SJCRH30 (cell line): ENCODE results near the gene CORO2B. TPM values are rescaled to one million over a fixed set of nuclear protein-coding genes. Genes with fewer than 3 reads are reported as not detected.

Experiments used
- DNase-seq, 2 experiments: peaks; one replicate each; pipeline ENCODE4 v3.0.0-alpha.2; 2015 to 2020
- H3K27ac ChIP-seq: fragments of 250-450 bp; sonication (Bioruptor Pico); 2 replicates; pipeline ENCODE4 v1.5.1; 2020; ENCODE audit warnings: mild to moderate bottlenecking, moderate library complexity
- H3K27me3 ChIP-seq: fragments of 250-450 bp; sonication (Bioruptor Pico); 2 replicates; pipeline ENCODE4 v1.5.1; 2020; ENCODE audit warnings: mild to moderate bottlenecking, moderate library complexity
- H3K36me3 ChIP-seq: fragments of 250-450 bp; sonication (Bioruptor Pico); 2 replicates; pipeline ENCODE4 v1.5.1; 2020; ENCODE audit warnings: mild to moderate bottlenecking, moderate library complexity
- H3K4me1 ChIP-seq: fragments of 250-450 bp; sonication (Bioruptor Pico); 2 replicates; pipeline ENCODE4 v1.5.1; 2020; ENCODE audit warnings: mild to moderate bottlenecking, moderate library complexity
- H3K4me3 ChIP-seq: fragments of 250-450 bp; sonication (Bioruptor Pico); 2 replicates; pipeline ENCODE4 v1.5.1; 2020; ENCODE audit warnings: mild to moderate bottlenecking, moderate library complexity
- H3K9me3 ChIP-seq: fragments of 250-450 bp; sonication (Bioruptor Pico); replicated peaks from 2 replicates; pipeline ENCODE4 v1.5.1; 2020; ENCODE audit warnings: mild to moderate bottlenecking, moderate library complexity
- total RNA-seq: library from RNA; depleted of rRNA; stranded (reverse); fragments of >200 nt; shearing (Covaris generic); gene quantifications from 2 replicates; pipeline ENCODE4 v1.2.3, GENCODE V29; 2014

Gene CORO2B
- total RNA-seq, 1 experiment from 2014 or later = not detected

DNA sequence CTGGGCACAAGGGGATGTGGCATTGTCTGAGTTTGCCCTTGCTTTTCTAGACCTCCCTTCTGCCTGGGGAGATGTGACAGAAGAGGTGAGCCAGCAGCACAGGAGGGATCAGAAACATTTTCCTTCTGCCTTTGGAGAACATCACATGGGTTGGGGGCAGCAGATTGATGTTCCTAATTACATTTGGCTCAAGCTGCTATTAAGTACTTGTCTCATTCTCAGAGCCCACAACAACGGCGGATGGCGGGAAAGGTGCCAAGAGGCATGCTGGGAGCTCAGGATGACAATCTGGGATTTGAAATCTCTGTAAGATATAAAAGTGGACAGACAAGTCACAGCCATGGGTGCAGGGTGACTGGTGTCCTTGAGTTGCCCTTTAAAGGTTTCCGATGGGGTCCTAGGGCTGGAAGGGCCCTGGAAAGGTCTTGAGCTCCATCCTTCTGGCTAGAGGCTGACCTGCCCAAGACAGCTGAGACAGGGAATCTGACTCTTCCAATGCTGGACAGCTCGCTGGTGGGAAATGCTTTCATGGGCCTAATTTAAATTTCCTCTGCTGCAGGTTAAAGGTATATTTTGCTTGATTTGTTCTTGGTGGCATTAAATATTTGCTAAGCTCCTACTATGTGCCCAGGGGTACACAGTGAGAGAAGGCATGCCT is 2.4 kb upstream of the CORO2B start:
- Histone ChIP-seq H3K9me3 (no peaks in the 10 kb centered on the region), H3K27ac (no peak overlapping the region), H3K36me3 (no peaks in the 10 kb centered on the region), H3K27me3 (peaks cover 27% of the 10 kb centered on the region), H3K4me3 (no peak overlapping the region), H3K4me1 (no peaks in the 10 kb centered on the region)
- DNase-seq = no peak

DNA sequence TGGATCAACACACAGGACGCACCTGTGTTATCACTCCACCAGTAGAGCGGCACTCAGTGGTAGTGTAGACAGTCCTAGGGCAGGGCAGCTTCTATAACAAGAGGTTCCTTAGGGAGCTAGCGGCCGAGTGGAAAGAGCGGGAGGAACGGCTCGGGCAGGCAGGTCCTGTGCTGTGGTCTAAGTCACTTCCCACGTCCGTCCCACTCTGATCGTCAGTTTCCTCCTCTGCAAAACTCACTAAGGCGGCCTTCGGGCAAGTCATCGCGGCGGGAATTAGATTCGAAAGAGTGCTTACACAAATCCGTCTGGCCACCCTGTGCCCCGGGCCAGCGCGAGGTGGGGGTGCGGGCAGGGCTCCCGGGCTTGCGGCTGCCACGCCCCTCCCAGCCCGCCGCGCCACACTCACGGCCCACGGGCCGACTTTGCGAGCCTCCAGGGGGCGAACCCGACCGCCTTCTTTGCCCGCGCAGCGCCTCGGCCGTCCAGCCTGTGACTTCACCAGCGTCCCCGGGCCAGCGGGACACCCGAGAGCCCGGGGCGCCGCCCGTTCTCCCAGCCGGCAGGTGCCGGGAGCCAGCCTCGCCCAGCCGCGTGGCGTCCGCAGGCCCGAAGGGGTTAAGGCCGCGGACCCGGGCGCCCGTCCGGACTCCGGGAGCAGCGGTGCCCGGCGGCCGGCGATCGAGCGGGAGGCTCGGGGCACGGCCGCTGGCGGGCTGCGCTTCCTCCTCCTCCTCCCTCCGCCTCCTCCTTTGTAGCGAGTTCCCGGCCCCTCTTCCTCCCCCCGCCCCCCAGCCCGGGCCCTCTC is 416 bp upstream of the CORO2B start:
- Histone ChIP-seq H3K4me1 (no peaks in the 10 kb centered on the region), H3K4me3 (peak overlapping the region; percentile 30), H3K9me3 (no peaks in the 10 kb centered on the region), H3K27me3 (peaks cover 24% of the 10 kb centered on the region), H3K36me3 (no peaks in the 10 kb centered on the region), H3K27ac (no peak overlapping the region)
- DNase-seq = no peak

GRCh38 chr15:68580026-68580882 is 1.5 kb downstream of the CORO2B start:
- no peak overlapping the region for H3K4me3 ChIP-seq
- H3K27ac ChIP-seq = no peak overlapping the region
- no peaks in the 10 kb centered on the region for H3K9me3 ChIP-seq
- H3K27me3 ChIP-seq = peaks cover 21% of the 10 kb centered on the region
- DNase-seq = no peak
- H3K36me3 ChIP-seq = no peaks in the 10 kb centered on the region
- no peaks in the 10 kb centered on the region for H3K4me1 ChIP-seq

DNA sequence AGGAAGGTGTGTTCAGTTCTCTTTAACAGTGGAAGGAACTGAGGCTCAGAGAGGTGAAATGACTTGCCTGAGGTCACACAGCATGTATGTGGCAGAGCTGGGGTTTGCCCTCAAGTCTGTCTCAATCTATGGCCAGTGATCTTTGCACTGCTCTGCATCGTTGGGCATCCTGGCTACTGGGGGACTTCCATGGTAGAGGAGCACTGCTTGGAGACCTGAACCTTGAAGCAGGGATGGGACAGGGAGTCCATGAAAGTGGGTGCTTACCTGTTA is 2.0 kb downstream of the CORO2B start:
- Histone ChIP-seq H3K36me3 (no peaks in the 10 kb centered on the region), H3K27ac (no peak overlapping the region), H3K4me3 (no peak overlapping the region), H3K27me3 (peaks cover 21% of the 10 kb centered on the region), H3K4me1 (no peaks in the 10 kb centered on the region), H3K9me3 (no peaks in the 10 kb centered on the region)
- no peak for DNase-seq

- DNase-seq = no peak
Observed at GRCh38 chr15:68581725-68582124, 2.9 kb downstream of the CORO2B start.

GRCh38 chr15:68582236-68582635 is 3.4 kb downstream of the CORO2B start:
- H3K9me3 ChIP-seq = no peaks in the 10 kb centered on the region
- no peak overlapping the region for H3K4me3 ChIP-seq
- no peak overlapping the region for H3K27ac ChIP-seq
- H3K36me3 ChIP-seq = no peaks in the 10 kb centered on the region
- H3K27me3 ChIP-seq = peaks cover 22% of the 10 kb centered on the region
- H3K4me1 ChIP-seq = no peaks in the 10 kb centered on the region
- no peak for DNase-seq

More at GRCh38 chr15:68581725-68582124, 2.9 kb downstream of the CORO2B start:
- Histone ChIP-seq H3K9me3 (no peaks in the 10 kb centered on the region), H3K27ac (no peak overlapping the region), H3K4me3 (no peak overlapping the region), H3K27me3 (peaks cover 21% of the 10 kb centered on the region), H3K4me1 (no peaks in the 10 kb centered on the region), H3K36me3 (no peaks in the 10 kb centered on the region)

DNA sequence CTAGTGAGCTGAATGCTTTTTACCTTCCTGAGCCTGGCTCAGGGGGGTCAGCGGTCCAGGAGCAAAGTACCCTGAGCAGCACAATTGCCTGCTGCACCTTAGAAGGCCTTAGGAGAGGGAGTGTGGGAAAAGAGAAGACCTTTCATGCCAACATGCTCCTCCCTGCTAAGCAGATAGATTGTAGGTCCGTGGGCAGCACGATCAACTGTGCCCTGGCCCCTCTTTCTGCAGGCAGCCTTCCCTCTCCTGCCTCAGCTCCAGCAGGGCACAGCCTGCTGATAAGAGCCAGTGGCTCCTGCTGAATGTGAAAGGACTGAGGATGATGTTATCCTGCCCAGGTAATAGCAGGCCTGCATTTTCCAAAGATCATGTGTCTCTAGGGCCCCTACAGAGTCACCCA is 4.1 kb downstream of the CORO2B start:
- DNase-seq = no peak

GRCh38 chr15:68583321-68583720 is 4.5 kb downstream of the CORO2B start:
- Histone ChIP-seq H3K27me3 (peaks cover 33% of the 10 kb centered on the region), H3K4me3 (no peak overlapping the region), H3K27ac (no peak overlapping the region), H3K9me3 (no peaks in the 10 kb centered on the region), H3K4me1 (no peaks in the 10 kb centered on the region), H3K36me3 (no peaks in the 10 kb centered on the region)
- DNase-seq = no peak

More for the DNA sequence above, 4.1 kb downstream of the CORO2B start:
- H3K27ac ChIP-seq = no peak overlapping the region
- peaks cover 28% of the 10 kb centered on the region for H3K27me3 ChIP-seq
- H3K4me1 ChIP-seq = no peaks in the 10 kb centered on the region
- H3K4me3 ChIP-seq = no peak overlapping the region
- no peaks in the 10 kb centered on the region for H3K9me3 ChIP-seq
- no peaks in the 10 kb centered on the region for H3K36me3 ChIP-seq

- Histone ChIP-seq H3K9me3 (no peaks in the 10 kb centered on the region), H3K4me3 (no peak overlapping the region), H3K36me3 (no peaks in the 10 kb centered on the region), H3K27me3 (peaks cover 35% of the 10 kb centered on the region), H3K27ac (no peak overlapping the region), H3K4me1 (no peaks in the 10 kb centered on the region)
- no peak for DNase-seq
Observed at GRCh38 chr15:68583936-68584755, 5.4 kb downstream of the CORO2B start.

GRCh38 chr15:68584756-68585573 is 6.2 kb downstream of the CORO2B start:
- no peaks in the 10 kb centered on the region for H3K4me1 ChIP-seq
- no peak overlapping the region for H3K27ac ChIP-seq
- H3K27me3 ChIP-seq = peaks cover 32% of the 10 kb centered on the region
- no peak for DNase-seq
- no peaks in the 10 kb centered on the region for H3K9me3 ChIP-seq
- no peaks in the 10 kb centered on the region for H3K36me3 ChIP-seq
- H3K4me3 ChIP-seq = no peak overlapping the region

DNA sequence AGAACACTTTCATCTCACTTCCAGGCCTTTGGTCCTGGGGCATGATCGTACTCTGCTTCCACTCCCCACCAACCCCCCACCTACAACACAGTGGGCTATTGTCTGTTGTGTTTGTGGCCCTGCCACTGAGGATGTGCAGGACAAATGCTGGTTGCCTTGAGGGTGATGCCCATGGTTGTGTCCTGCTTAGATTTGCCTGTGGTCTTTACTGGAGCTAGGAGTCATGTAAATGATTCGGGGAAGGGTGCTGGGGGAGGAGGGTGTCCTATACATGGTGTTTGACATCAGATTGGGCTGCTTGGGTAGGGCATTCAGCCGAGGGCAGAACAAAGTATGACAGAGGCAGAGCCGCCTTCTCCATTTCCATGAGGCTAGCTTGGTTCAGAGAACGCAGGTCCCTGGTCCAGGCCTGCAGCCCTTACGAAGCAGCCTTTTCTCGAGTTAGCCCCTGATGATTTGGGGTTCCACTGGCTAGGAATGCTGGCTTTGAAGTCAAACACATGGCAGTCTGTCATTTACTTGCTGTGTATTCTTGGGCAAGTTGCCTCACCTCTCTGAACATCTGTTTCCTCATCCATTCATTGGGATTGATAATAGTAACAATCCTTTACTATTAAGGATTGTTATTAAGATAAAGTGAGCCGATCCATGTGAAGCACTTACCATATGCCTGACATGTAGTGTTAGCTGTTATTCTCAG is 6.9 kb downstream of the CORO2B start:
- no peak for DNase-seq
- H3K4me3 ChIP-seq = no peak overlapping the region
- H3K27ac ChIP-seq = no peak overlapping the region
- no peaks in the 10 kb centered on the region for H3K36me3 ChIP-seq
- H3K9me3 ChIP-seq = no peaks in the 10 kb centered on the region
- no peaks in the 10 kb centered on the region for H3K4me1 ChIP-seq
- peaks cover 38% of the 10 kb centered on the region for H3K27me3 ChIP-seq

GRCh38 chr15:68586274-68586961 is 7.6 kb downstream of the CORO2B start:
- Histone ChIP-seq H3K4me3 (no peak overlapping the region), H3K27me3 (peaks cover 41% of the 10 kb centered on the region), H3K36me3 (no peaks in the 10 kb centered on the region), H3K9me3 (no peaks in the 10 kb centered on the region), H3K27ac (no peak overlapping the region), H3K4me1 (no peaks in the 10 kb centered on the region)
- DNase-seq = no peak
